ENCODE results near the gene RFTN2.

GRCh38 chr2:197575987-197576386 is 99.4 kb downstream of the RFTN2 start:
- no peak for TF ChIP-seq CTCF (IDR thresholded peaks at IDR 0.05; ENCODE audit: borderline replicate concordance, extremely low read depth, low read length, poor library complexity, severe bottlenecking)
- TF ChIP-seq EZH2 (IDR thresholded peaks at IDR 0.05; ENCODE audit: borderline replicate concordance, low read depth, low read length, severe bottlenecking) = no peak
